Mesodermal cell (in vitro differentiated cells): ENCODE results near the gene TRNT1. TPM values are rescaled to one million over a fixed set of nuclear protein-coding genes. Genes with fewer than 3 reads are reported as not detected.

Source experiments
- H3K27ac ChIP-seq: 2 replicates; pipeline ENCODE4 v1.7.0; 2013; ENCODE audit warnings: mild to moderate bottlenecking, low read depth, low read length, moderate library complexity; ENCODE audit not compliant: severe bottlenecking
- H3K36me3 ChIP-seq: 2 replicates; pipeline ENCODE4 v1.7.1; 2013; ENCODE audit warnings: mild to moderate bottlenecking, low read length, moderate library complexity; ENCODE audit not compliant: control insufficient read depth, insufficient read depth
- H3K4me1 ChIP-seq: one replicate; pipeline ENCODE4 v1.7.1; 2013; ENCODE audit warnings: mild to moderate bottlenecking, low read length; ENCODE audit not compliant: insufficient read depth, control insufficient read depth, poor library complexity, severe bottlenecking
- H3K4me3 ChIP-seq: 2 replicates; pipeline ENCODE4 v1.7.0; 2013; ENCODE audit warnings: low read length, control low read depth, mild to moderate bottlenecking; ENCODE audit not compliant: insufficient read depth, poor library complexity, severe bottlenecking; ENCODE audit errors: extremely low read depth
- H3K9me3 ChIP-seq: 2 replicates; pipeline ENCODE4 v1.7.1; 2013; ENCODE audit warnings: mild to moderate bottlenecking, low read length, moderate library complexity; ENCODE audit not compliant: control insufficient read depth
- WGBS, 2 experiments: methylation state at CpG; one replicate each; pipeline ENCODE4 v1.1.5; 2013; ENCODE audit warnings: missing lambda C conversion rate in 2 of 2; ENCODE audit not compliant: insufficient coverage in 2 of 2; 5-methylcytosine and 5-hydroxymethylcytosine counted together
- polyA plus RNA-seq, 2 experiments: library from polyadenylated mRNA; stranded (reverse); fragments of 50-300 nt; gene quantifications; one replicate each; pipeline ENCODE4 v1.2.3, GENCODE V29; 2013

Gene TRNT1
- polyA plus RNA-seq (2013, experiment 1 of 2): 21.6 TPM
- polyA plus RNA-seq (2013, experiment 2 of 2): 28.7 TPM

DNA sequence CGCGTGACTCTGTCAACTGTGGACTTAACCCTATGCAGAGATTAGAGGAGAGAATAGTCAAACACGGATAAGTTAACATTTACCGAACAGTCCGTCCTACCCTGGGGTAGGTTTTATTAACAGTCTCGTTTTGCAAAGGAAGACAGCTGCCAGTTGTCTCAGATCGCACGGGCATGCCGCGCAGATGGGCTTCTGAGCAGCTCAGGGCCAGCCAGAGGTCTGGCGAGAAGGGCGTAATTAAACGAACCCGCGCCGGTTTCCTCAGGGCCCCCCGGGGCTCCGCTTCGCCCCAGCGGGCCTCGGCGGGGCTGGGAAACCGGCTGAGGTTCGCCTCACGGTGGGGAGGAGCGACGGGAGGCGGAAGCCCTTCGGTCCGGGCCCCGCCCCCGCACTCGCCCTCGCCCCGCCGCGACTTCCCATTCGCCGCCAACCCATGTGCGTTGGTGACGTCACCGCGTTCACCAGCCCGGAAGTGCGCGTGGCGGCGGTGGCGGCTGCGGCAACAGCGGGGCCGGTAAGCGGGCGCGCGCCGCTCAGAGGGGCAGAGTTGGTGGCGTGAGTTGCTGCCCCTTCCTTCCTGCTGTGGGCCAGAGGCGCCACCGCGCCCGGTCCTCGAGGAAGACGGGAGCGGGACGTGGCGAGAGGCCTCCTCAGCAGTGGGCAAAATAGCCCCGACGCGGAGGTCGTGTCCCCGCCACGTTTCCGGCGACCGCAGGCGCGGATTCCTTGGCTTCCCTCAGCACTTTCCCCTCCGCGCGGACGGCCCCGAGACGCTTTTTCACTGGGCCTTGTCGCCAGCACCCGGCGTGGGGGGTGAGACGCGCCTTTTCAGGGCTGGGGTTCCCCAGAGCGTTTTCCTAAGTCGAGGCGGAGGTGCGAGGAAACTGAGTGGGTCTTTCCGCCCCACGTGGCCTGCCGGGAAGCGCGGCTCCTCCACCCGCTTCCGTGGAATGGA is at the start of gene TRNT1:
Gene TRNT1 (plus strand): TSS at position 464 of the 955 bp plus-strand sequence. CDS start 2,101 bp downstream, outside the sequence.
- H3K27ac ChIP-seq: peak within 1 kb of the TSS; percentile 95
- no peaks in the 10 kb centered on the region for H3K9me3 ChIP-seq
- H3K4me1 ChIP-seq: peaks cover 8% of the 10 kb centered on the region
- peaks cover 34% of the 10 kb centered on the region for H3K36me3 ChIP-seq
- H3K4me3 ChIP-seq: peak within 1 kb of the TSS; percentile 78
- WGBS, 2 experiments: 1 to 2% methylated on average over 68 to 86 of the region's 100 CpGs

DNA sequence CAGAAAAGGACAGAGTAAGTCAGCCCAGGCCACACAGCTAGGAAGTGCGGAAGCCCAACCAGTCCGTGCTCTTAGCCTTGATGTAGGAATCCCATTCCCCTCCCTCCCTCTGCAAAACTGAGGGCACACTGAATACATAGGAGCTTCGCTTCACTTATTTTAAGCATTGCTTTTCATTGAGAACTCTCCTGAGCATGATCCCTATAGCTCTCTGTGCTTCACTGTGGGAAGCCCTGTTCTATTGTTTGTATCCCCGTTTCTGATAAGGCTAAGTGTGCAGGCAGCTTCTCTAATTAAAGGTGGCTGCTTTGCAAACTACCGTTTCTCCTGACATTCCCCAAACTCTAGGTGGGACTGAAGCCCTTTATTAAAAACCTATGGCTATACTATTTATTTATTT is 46.4 kb upstream of the TRNT1 start:
- no peaks in the 10 kb centered on the region for H3K36me3 ChIP-seq
- H3K9me3 ChIP-seq: no peaks in the 10 kb centered on the region
- no peaks in the 10 kb centered on the region for H3K4me1 ChIP-seq
- no peak overlapping the region for H3K27ac ChIP-seq
- no peak overlapping the region for H3K4me3 ChIP-seq
- 71 to 72% methylated on average over 3 to 4 of the region's 5 CpGs for WGBS, 2 experiments

GRCh38 chr3:3081381-3082233 is 45.1 kb upstream of the TRNT1 start:
- Histone ChIP-seq H3K4me1 (no peaks in the 10 kb centered on the region), H3K36me3 (no peaks in the 10 kb centered on the region), H3K9me3 (no peaks in the 10 kb centered on the region), H3K4me3 (no peak overlapping the region), H3K27ac (no peak overlapping the region)
- 82 to 88% methylated on average over 4 to 5 of the region's 9 CpGs for WGBS, 2 experiments

- no peaks in the 10 kb centered on the region for H3K9me3 ChIP-seq
- H3K4me1 ChIP-seq: no peaks in the 10 kb centered on the region
- 100% methylated on average over 1 of the region's 2 CpGs for WGBS, 2 experiments
- no peak overlapping the region for H3K4me3 ChIP-seq
- no peak overlapping the region for H3K27ac ChIP-seq
- H3K36me3 ChIP-seq: no peaks in the 10 kb centered on the region
Measured at GRCh38 chr3:3082234-3082924, 44.4 kb upstream of the TRNT1 start.

GRCh38 chr3:3084890-3085289 is 41.9 kb upstream of the TRNT1 start:
- Histone ChIP-seq H3K36me3 (no peaks in the 10 kb centered on the region), H3K4me1 (no peaks in the 10 kb centered on the region), H3K27ac (no peak overlapping the region), H3K4me3 (no peak overlapping the region), H3K9me3 (no peaks in the 10 kb centered on the region)
- WGBS, 2 experiments: 90% methylated on average over 3 of the region's 3 CpGs

GRCh38 chr3:3085782-3086181 is 41.0 kb upstream of the TRNT1 start:
- no peak overlapping the region for H3K27ac ChIP-seq
- no peaks in the 10 kb centered on the region for H3K4me1 ChIP-seq
- H3K36me3 ChIP-seq: no peaks in the 10 kb centered on the region
- WGBS, 2 experiments: 86 to 93% methylated on average over 5 of the region's 6 CpGs
- no peaks in the 10 kb centered on the region for H3K9me3 ChIP-seq
- no peak overlapping the region for H3K4me3 ChIP-seq

DNA sequence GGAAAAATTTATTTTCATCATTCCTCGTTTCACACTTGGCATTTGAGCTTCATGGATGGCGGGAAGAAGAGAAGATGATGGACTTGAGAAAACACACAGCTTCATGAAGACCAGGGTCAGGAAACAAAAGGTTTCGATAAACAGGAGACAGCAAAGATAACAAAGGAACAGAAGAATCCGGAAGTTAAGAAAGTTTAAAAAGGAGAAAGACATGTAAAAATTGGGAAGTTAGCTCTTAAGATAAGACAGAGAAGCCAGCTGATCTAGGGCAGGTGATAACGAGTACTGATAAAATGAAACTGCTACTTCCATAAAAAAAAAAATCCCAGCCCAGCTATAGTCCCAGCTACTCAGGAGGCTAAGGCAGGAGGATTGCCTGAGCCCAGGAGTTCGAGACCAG is 40.5 kb upstream of the TRNT1 start:
- H3K4me3 ChIP-seq: no peak overlapping the region
- 95 to 98% methylated on average over 3 to 5 of the region's 6 CpGs for WGBS, 2 experiments
- no peaks in the 10 kb centered on the region for H3K4me1 ChIP-seq
- no peak overlapping the region for H3K27ac ChIP-seq
- no peaks in the 10 kb centered on the region for H3K36me3 ChIP-seq
- H3K9me3 ChIP-seq: no peaks in the 10 kb centered on the region

DNA sequence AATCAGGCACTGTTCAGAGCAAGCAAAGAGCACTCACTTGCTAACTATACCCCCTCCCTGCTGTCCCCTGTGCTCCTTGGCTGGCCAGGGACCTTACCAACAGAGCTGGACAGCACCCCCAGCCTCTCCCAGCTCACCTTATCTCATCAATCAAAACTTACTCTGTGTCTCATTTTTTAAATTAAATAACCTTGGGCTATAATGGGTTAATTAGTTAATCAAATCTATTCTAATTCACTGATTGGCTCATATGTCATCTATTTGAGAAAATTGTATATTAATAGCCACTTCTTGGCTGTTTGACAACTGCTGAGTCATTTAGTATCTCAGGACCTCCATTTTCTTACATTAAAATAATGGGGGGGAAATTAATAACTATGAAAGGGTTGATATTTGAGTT is 39.5 kb upstream of the TRNT1 start:
- H3K4me3 ChIP-seq: no peak overlapping the region
- H3K36me3 ChIP-seq: no peaks in the 10 kb centered on the region
- H3K9me3 ChIP-seq: no peaks in the 10 kb centered on the region
- H3K4me1 ChIP-seq: no peaks in the 10 kb centered on the region
- no peak overlapping the region for H3K27ac ChIP-seq

GRCh38 chr3:3087716-3088465 is 38.8 kb upstream of the TRNT1 start:
- Histone ChIP-seq H3K4me1 (no peaks in the 10 kb centered on the region), H3K27ac (no peak overlapping the region), H3K4me3 (no peak overlapping the region), H3K9me3 (no peaks in the 10 kb centered on the region), H3K36me3 (no peaks in the 10 kb centered on the region)
- WGBS, 2 experiments: 91 to 93% methylated on average over 4 to 6 of the region's 7 CpGs

DNA sequence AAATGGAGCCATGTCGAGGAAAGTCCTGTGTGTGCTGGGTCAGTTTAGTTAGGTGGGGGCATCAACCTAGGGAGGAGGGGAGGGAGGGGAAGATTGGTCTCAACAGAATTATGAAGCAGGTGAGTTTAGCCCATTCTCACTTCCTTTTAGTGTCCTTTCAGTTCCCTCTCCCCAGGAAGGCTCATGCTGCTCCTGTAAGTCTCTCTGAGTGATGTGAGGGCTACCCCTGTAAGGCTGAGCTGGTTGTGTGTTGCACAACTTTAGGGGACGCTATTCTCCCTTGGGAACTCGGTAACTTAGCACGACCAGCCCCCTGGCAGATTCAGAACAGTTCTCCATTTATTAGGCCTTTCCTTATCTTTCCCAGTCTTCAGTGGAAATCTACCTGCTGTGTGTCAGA is 37.7 kb upstream of the TRNT1 start:
- WGBS, 2 experiments: 86 to 98% methylated on average over 3 to 4 of the region's 4 CpGs
- Histone ChIP-seq H3K9me3 (no peaks in the 10 kb centered on the region), H3K27ac (no peak overlapping the region), H3K36me3 (no peaks in the 10 kb centered on the region), H3K4me3 (no peak overlapping the region), H3K4me1 (no peaks in the 10 kb centered on the region)
